ENCODE results near the gene ECHDC3. TPM values are rescaled to one million over a fixed set of nuclear protein-coding genes. Genes with fewer than 3 reads are reported as not detected.

Gene ECHDC3, protein sequence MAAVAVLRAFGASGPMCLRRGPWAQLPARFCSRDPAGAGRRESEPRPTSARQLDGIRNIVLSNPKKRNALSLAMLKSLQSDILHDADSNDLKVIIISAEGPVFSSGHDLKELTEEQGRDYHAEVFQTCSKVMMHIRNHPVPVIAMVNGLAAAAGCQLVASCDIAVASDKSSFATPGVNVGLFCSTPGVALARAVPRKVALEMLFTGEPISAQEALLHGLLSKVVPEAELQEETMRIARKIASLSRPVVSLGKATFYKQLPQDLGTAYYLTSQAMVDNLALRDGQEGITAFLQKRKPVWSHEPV
- 1.2 and 5.2 TPM in 2 replicates for total RNA-seq

GRCh38 chr10:11742009-11742778 is at the start of gene ECHDC3:
Gene ECHDC3 (plus strand): TSS chr10:11742382. CDS start chr10:11742577, 195 bp downstream.

Other genes with a start within 250 kb of the ECHDC3 start
- 13.3 and 18.7 TPM in 2 replicates for gene USP6NL, start 130.7 kb upstream of the ECHDC3 start, total RNA-seq
- gene PROSER2, start 81.0 kb downstream of the ECHDC3 start, total RNA-seq: 11.8 and 40.6 TPM in 2 replicates